ENCODE results near the gene RRM1. TPM values are rescaled to one million over a fixed set of nuclear protein-coding genes. Genes with fewer than 3 reads are reported as not detected.

The RRM1 gene
- total RNA-seq, 1 experiment from 2014 or later: 88.8 TPM

DNA sequence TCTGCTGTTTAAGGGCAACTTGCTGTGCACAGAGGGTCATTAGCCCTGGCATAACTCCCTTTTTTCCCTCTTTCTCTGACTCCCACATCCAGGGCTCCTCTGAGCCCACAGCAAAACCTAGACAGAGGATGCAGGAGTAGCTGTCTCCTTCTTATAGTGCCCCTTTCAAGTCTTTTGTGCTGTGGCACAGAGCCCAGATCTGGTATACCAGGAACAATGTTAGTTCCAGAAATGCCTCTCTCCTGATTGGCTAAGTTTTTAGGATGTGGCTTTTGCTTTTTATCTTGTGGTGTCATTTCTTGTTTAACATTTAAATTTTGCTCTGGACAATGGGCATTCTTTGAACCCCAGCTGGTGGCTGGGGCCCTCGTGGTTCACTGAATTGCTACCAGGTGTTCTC is 25.6 kb upstream of the RRM1 start:
- Mint-ChIP-seq H3K4me3 (no peak overlapping the region), H3K27ac (no peak overlapping the region), H3K27me3 (ENCODE audit: low read depth) (peaks cover 8% of the 10 kb centered on the region; the same call in 1 of the 2 replicates), H3K36me3 (no peaks in the 10 kb centered on the region), H3K9me3 (no peaks in the 10 kb centered on the region), H3K4me1 (no peaks in the 10 kb centered on the region)
- ChIA-PET POLR2A (no interaction called here), CTCF (interaction anchor here (12.9 kb wide), 1 partner anchor 217 kb away, joined by 403 read pairs; the partner anchor contains the start of gene STIM1)
- ATAC-seq (no peak), DNase-seq (ENCODE audit: low spot score) (no peak)
- TF ChIP-seq HMGA2 (CRISPR knock-in tag; IDR thresholded peaks at IDR 0.05) (no peak), TCF7 (CRISPR knock-in tag; IDR thresholded peaks at IDR 0.05; ENCODE audit: low read depth) (no peak), TP53 (CRISPR knock-in tag; IDR thresholded peaks at IDR 0.05) (no peak), OVOL2 (CRISPR knock-in tag; IDR thresholded peaks at IDR 0.05; ENCODE audit: borderline replicate concordance) (no peak), GTF2I (CRISPR knock-in tag; conservative IDR thresholded peaks at IDR 0.05) (no peak), ATF2 (CRISPR knock-in tag; IDR thresholded peaks at IDR 0.05; ENCODE audit: borderline replicate concordance, low read depth) (no peak), ZNF416 (CRISPR knock-in tag; IDR thresholded peaks at IDR 0.05) (no peak), ZNF671 (CRISPR knock-in tag; IDR thresholded peaks at IDR 0.05) (no peak), IRF1 (CRISPR knock-in tag; IDR thresholded peaks at IDR 0.05) (no peak), SP1 (CRISPR knock-in tag; conservative IDR thresholded peaks at IDR 0.05) (no peak)
- TF ChIP-seq, protein P1, sequence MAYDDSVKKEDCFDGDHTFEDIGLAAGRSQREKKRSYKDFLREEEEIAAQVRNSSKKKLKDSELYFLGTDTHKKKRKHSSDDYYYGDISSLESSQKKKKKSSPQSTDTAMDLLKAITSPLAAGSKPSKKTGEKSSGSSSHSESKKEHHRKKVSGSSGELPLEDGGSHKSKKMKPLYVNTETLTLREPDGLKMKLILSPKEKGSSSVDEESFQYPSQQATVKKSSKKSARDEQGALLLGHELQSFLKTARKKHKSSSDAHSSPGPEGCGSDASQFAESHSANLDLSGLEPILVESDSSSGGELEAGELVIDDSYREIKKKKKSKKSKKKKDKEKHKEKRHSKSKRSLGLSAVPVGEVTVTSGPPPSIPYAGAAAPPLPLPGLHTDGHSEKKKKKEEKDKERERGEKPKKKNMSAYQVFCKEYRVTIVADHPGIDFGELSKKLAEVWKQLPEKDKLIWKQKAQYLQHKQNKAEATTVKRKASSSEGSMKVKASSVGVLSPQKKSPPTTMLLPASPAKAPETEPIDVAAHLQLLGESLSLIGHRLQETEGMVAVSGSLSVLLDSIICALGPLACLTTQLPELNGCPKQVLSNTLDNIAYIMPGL (CRISPR knock-in tag; IDR thresholded peaks at IDR 0.05): no peak
- TF ChIP-seq, protein P2, sequence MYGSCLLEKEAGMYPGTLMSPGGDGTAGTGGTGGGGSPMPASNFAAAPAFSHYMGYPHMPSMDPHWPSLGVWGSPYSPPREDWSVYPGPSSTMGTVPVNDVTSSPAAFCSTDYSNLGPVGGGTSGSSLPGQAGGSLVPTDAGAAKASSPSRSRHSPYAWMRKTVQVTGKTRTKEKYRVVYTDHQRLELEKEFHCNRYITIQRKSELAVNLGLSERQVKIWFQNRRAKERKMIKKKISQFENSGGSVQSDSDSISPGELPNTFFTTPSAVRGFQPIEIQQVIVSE (CRISPR knock-in tag; IDR thresholded peaks at IDR 0.05; ENCODE audit: borderline replicate concordance): no peak
- TF ChIP-seq, protein P3, sequence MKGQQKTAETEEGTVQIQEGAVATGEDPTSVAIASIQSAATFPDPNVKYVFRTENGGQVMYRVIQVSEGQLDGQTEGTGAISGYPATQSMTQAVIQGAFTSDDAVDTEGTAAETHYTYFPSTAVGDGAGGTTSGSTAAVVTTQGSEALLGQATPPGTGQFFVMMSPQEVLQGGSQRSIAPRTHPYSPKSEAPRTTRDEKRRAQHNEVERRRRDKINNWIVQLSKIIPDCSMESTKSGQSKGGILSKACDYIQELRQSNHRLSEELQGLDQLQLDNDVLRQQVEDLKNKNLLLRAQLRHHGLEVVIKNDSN (CRISPR knock-in tag; IDR thresholded peaks at IDR 0.05): no peak

GRCh38 chr11:4071325-4071724 is 23.3 kb upstream of the RRM1 start:
- CTCF ChIA-PET: interaction anchor here (0.7 to 12.9 kb wide), 5 partner anchors 14 to 263 kb away, joined by 3 to 403 read pairs (median 19); partner anchors contain the start of genes PGAP2 and STIM1
- Mint-ChIP-seq H3K36me3 (no peaks in the 10 kb centered on the region), H3K27ac (no peak overlapping the region), H3K9me3 (no peaks in the 10 kb centered on the region), H3K27me3 (ENCODE audit: low read depth) (peaks cover 8% of the 10 kb centered on the region; the same call in 1 of the 2 replicates), H3K4me1 (no peaks in the 10 kb centered on the region), H3K4me3 (no peak overlapping the region)
- ATAC-seq (no peak), DNase-seq (ENCODE audit: low spot score) (no peak)
- POLR2A ChIA-PET: interaction anchor here (0.6 kb wide), 1 partner anchor 220 kb away, joined by 3 read pairs; no protein-coding TSS in a partner anchor
- TF ChIP-seq HMGA2 (CRISPR knock-in tag; IDR thresholded peaks at IDR 0.05) (no peak), TP53 (CRISPR knock-in tag; IDR thresholded peaks at IDR 0.05) (no peak), JAZF1 (CRISPR knock-in tag; IDR thresholded peaks at IDR 0.05) (no peak), ATF6 (CRISPR knock-in tag; IDR thresholded peaks at IDR 0.05) (no peak), NR1H2 (CRISPR knock-in tag; IDR thresholded peaks at IDR 0.05) (no peak), MYBL2 (CRISPR knock-in tag; IDR thresholded peaks at IDR 0.05) (no peak), SOX15 (CRISPR knock-in tag; IDR thresholded peaks at IDR 0.05) (no peak), NFYB (CRISPR knock-in tag; conservative IDR thresholded peaks at IDR 0.05; ENCODE audit: low read depth) (no peak)
- TF ChIP-seq, protein P4, sequence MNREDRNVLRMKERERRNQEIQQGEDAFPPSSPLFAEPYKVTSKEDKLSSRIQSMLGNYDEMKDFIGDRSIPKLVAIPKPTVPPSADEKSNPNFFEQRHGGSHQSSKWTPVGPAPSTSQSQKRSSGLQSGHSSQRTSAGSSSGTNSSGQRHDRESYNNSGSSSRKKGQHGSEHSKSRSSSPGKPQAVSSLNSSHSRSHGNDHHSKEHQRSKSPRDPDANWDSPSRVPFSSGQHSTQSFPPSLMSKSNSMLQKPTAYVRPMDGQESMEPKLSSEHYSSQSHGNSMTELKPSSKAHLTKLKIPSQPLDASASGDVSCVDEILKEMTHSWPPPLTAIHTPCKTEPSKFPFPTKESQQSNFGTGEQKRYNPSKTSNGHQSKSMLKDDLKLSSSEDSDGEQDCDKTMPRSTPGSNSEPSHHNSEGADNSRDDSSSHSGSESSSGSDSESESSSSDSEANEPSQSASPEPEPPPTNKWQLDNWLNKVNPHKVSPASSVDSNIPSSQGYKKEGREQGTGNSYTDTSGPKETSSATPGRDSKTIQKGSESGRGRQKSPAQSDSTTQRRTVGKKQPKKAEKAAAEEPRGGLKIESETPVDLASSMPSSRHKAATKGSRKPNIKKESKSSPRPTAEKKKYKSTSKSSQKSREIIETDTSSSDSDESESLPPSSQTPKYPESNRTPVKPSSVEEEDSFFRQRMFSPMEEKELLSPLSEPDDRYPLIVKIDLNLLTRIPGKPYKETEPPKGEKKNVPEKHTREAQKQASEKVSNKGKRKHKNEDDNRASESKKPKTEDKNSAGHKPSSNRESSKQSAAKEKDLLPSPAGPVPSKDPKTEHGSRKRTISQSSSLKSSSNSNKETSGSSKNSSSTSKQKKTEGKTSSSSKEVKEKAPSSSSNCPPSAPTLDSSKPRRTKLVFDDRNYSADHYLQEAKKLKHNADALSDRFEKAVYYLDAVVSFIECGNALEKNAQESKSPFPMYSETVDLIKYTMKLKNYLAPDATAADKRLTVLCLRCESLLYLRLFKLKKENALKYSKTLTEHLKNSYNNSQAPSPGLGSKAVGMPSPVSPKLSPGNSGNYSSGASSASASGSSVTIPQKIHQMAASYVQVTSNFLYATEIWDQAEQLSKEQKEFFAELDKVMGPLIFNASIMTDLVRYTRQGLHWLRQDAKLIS (CRISPR knock-in tag; IDR thresholded peaks at IDR 0.05; ENCODE audit: borderline replicate concordance): no peak

Measured in WTC11 (cell line).